GM18870 (cell line): ENCODE data around the gene AGBL4.
"Not testable (repeated sequence)": the region's sequence is repeated elsewhere in the genome, so short reads cannot be mapped to it uniquely, and the experiment has no call there.

Experiments
- ATAC-seq: cut with Tn5 transposase; IDR thresholded peaks from one replicate; pipeline ENCODE4 v1.9.1; 2021; ENCODE audit warnings: moderate library complexity; ENCODE audit not compliant: unreplicated experiment

Gene AGBL4

GRCh38 chr1:49448200-49448599, 575.6 kb downstream of the AGBL4 start:
- ATAC-seq, result no peak

GRCh38 chr1:49436865-49437264, 586.9 kb downstream of the AGBL4 start:
- no peak for ATAC-seq

GRCh38 chr1:49435291-49435690, 588.5 kb downstream of the AGBL4 start:
- no peak for ATAC-seq

GRCh38 chr1:49424782-49425181, 599.0 kb downstream of the AGBL4 start:
- no peak for ATAC-seq

- ATAC-seq, result no peak
These were observed 607.0 kb downstream of the AGBL4 start for GRCh38 chr1:49416758-49417157.

- no peak for ATAC-seq
These were observed 615.4 kb downstream of the AGBL4 start for GRCh38 chr1:49408346-49408745.

- ATAC-seq, result no peak
These were observed 626.7 kb downstream of the AGBL4 start for GRCh38 chr1:49397086-49397485.

- no peak for ATAC-seq
These were observed 629.6 kb downstream of the AGBL4 start for GRCh38 chr1:49394200-49394599.

- no peak for ATAC-seq
These were observed 634.1 kb downstream of the AGBL4 start for GRCh38 chr1:49389699-49390098.

GRCh38 chr1:49364676-49365075, 659.1 kb downstream of the AGBL4 start:
- ATAC-seq, result no peak

- no peak for ATAC-seq
These were observed 660.1 kb downstream of the AGBL4 start for GRCh38 chr1:49363628-49364027.

- ATAC-seq, result no peak
These were observed 665.7 kb downstream of the AGBL4 start for GRCh38 chr1:49358036-49358435.

- no peak for ATAC-seq
These were observed 667.2 kb downstream of the AGBL4 start for GRCh38 chr1:49356594-49356993.

- no peak for ATAC-seq
These were observed 672.0 kb downstream of the AGBL4 start for GRCh38 chr1:49351768-49352167.

- no peak for ATAC-seq
These were observed 676.9 kb downstream of the AGBL4 start for GRCh38 chr1:49346767-49347349.

GRCh38 chr1:49340576-49340975, 683.2 kb downstream of the AGBL4 start:
- no peak for ATAC-seq

- ATAC-seq, result no peak
These were observed 684.7 kb downstream of the AGBL4 start for GRCh38 chr1:49339043-49339442.

GRCh38 chr1:49337251-49337650, 686.5 kb downstream of the AGBL4 start:
- ATAC-seq, result no peak

- no peak for ATAC-seq
These were observed 689.8 kb downstream of the AGBL4 start for GRCh38 chr1:49333906-49334305.

GRCh38 chr1:49331066-49331852, 692.5 kb downstream of the AGBL4 start:
- ATAC-seq, result no peak

- no peak for ATAC-seq
These were observed 699.7 kb downstream of the AGBL4 start for GRCh38 chr1:49323925-49324540.

- not testable (repeated sequence) for ATAC-seq
These were observed 703.3 kb downstream of the AGBL4 start for GRCh38 chr1:49320493-49320892.
